GM19240 (cell line): ENCODE data around the gene HOXD13.

Experiments
- DNase-seq: peaks from one replicate; pipeline ENCODE4 v3.0.0; 2011; ENCODE audit warnings: low spot score; ENCODE audit not compliant: insufficient read length

Gene HOXD13

DNA sequence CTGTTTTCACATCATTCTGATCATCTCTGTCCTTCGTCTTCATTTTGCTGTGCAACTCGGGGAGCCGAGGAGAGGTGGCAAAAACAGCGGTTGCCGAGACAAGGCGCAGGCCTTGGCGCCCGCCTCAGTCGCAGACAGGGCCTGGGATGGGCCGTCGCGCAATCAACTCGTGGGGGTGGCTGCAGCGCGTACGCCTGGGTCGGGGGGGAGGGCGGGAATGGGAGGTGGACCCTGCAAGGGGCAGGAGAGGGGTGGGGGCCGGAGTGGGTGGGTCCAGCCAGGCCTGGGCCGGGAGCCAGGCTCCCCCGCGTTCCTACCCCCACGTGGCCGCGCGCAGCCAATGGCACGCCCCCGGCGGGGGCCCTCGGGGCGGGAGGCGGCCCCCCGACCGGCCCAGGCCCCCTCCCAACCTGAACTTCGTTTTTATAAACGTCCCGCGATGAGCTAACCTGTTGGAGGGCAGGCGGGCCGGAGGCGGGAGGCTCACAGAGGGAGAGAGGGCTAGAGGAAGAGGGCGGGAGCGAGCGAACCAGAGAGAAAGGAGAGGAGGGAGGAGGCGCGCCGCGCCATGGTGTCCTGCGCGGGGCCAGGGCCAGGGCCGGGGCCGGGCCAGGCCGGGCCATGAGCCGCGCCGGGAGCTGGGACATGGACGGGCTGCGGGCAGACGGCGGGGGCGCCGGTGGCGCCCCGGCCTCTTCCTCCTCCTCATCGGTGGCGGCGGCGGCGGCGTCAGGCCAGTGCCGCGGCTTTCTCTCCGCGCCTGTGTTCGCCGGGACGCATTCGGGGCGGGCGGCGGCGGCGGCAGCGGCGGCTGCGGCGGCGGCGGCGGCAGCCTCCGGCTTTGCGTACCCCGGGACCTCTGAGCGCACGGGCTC is at the start of gene HOXD13:
TSS of gene HOXD13 (plus strand) at position 452 of the 875 bp plus-strand sequence. CDS start at position 622, 170 bp downstream.
- no peak for DNase-seq

GRCh38 chr2:176056406-176056805 is 36.1 kb upstream of the HOXD13 start:
- no peak for DNase-seq

- DNase-seq, result no peak
These were observed 28.6 kb upstream of the HOXD13 start for GRCh38 chr2:176063958-176064357.

DNA sequence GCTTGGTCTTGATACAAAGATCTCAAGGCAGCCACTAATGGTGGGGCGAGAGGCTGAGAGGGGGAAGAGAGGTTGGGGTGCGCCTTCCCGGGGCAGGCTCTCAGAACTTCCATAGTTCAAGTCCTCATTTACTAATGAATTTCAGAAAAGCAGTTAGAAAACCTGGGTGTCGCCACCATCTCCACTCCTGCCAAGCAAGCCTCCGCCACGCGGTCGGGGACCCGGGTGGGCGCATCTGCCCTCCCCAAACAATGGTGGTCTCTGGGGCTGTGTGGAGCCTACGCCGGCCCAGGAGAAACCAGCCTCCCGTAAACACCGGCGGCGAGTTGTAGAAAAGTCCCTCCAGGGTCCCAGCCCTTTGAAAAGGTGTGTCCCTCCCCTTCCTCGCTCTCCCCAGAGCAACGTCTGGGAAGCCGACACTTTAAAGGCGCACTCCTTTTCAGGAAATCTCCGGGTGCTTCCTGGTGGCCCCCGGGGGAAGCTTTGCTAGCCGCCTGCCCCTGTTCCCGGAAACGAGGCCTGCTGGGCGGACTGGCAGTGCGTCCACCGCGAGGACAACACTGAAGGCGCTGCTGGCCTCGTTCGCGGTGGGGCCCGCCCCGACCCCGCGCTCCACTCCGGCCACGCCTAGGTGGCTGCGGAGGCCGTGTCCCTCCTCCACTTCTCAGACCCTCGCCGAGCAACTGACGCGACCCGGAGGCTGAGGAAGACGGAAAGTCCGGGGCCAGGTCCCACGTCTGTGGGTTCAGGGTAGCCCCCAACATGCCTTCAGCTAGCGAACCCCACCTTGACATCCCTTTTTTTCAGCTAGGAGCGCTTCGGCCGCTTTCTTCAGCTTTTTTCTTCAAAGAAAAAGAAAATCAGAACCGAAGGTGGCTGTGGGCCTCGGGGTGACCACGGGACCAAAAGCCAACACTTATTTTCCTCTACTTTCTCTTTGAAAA is 25.6 kb upstream of the HOXD13 start:
- DNase-seq, result no peak

- no peak for DNase-seq
These were observed 24.7 kb upstream of the HOXD13 start for GRCh38 chr2:176067589-176068418.

- DNase-seq, result no peak
These were observed 24.1 kb upstream of the HOXD13 start for GRCh38 chr2:176068419-176068832.

DNA sequence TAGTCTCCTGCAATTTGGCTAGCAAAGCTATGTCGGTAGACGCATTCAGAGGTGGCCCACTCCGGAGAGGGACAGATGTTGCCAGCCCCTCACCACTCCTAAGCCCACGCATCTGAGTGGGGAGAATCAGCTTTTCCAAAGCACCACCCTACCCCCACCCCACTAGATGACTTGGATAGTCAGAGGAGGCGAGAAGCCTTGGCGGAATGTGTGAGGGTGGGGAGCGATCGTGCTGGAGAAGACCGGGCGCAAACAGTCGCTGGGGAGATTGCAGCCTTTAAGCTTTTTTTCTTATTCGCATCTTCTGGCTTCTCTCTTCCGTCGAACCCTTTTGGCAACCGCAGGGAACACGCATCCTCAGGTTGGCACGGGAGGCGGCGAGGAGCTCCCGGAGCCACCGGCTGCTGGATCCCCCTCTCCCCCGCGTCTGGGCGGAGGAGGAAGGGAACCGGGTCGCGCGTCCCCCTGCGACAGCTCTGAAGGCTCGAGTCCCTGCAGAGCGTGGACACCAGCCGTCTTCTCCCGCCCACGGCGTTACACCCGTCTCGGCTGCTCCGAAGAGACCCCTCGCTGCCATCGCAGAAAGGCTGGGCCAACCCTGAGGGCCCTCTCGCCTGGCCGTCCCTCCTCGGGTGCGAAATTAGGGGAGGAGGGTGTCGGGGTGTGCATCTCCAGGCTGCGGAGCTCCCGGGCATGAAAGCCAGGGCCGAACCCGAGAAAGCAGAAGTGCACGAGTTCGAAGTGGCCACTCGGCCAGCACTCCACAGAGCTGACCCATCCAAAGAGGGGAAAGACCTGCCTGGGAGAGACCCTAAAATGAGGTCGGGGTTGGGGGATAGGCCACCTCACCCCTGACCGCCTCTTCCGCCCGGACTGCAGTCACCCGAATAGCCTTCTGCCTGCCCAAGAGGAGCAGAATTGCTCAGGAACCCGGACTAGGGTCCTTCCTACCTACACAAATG is 20.9 kb upstream of the HOXD13 start:
- no peak for DNase-seq

DNA sequence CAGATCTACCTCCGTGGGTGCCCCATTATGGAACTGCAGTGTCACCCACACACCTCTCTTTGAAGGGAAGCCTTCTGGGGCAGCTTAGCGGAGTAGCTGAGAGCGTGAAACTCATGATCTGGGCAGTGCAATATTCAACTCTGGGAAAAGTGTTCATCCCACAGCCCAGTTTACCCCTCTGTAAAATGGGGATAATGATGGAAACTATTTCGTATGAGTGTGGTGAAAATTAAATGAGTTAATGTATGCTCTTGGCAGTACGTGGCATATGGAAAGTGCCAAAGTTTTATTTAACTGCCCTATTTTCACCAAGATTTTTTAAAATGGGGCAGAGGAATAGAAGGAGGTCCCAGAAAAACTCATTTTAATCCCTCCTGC is 20.2 kb upstream of the HOXD13 start:
- no peak for DNase-seq

DNA sequence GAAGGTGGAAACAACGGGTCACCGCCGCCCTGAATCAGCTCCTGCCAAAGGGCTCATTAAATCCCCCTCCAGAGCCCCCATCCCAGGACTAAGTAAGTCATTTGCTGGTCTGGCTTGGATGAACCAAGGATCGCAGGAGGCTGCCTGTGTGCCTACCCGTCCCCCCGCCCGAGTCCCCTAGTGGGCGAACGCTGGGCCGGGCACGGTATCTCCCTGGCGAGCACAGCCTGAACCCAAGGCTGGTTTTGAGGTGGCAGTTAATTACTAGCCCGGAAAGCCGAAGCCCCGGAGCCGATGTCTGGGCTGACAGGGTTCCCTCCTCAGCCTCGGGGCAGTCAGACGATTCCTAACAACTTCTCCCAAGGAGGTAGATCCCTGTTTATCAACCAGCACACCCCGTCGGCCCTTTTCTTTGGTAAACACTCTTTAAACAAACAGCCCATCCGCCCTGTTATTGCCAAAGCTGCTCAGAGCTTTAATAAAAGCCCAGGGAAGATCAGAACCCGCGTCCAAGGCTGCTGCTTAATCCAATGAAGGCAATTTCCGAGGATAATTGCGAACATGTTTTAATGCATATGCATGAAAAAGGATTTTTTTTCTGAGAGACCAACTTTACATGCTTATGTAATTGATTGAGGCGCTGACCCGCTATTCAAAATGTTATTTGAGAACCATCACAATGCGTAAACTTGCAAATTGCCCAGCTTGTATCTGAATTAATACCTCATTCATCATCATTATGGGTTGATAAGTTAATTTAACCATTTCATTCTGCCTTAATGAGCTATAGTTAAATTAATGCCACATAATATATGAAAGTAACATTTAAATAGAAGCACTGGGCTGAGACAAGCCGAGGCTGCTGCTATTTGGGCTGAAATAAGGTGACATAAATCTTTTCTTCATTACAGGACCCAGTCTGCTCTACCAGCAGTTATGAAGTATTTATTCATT is 19.3 kb upstream of the HOXD13 start:
- no peak for DNase-seq

DNA sequence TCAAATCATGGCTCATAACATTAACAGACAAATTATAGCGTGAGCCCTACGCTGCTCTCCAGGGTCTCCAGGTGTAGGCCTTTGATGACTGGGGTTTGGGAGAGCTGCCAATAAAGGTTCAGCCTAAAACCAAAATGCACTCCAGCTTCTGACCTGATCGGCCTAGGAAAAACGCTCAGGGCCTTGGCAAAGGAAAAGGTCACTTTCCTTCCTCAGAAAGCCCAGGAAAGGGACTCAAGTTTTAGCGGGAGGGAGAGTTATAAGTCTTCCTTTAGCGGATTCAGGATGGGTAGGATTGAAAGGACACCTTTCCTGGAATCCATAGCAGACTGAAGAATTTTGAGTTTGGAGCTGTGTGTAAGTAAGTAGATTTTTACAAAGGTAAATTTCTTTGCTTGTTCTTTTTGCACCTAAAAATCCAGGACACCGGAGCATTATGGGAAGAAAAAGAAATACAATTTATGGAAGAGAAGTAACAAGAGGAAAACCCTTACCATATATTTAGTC is 17.5 kb upstream of the HOXD13 start:
- no peak for DNase-seq

GRCh38 chr2:176075481-176075880 is 17.0 kb upstream of the HOXD13 start:
- DNase-seq, result no peak

DNA sequence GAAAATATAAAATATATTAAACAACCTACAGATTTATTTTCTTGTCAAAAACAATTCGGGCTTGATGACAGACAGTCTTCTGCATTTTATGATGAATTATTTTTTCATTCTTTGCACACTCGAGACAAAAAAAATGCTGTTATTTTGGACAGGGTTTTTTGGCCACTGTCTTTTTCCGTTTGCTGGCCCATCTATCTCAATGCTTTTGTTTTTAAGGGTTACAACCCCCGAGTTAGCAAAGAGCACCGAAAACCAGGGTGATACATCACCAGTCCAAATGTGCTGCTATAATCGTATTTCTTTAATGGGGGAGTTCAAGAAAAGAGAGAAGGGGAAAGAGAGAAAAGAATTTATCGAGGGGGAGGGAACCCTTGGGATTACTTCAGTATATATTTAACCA is 16.5 kb upstream of the HOXD13 start:
- DNase-seq, result no peak

DNA sequence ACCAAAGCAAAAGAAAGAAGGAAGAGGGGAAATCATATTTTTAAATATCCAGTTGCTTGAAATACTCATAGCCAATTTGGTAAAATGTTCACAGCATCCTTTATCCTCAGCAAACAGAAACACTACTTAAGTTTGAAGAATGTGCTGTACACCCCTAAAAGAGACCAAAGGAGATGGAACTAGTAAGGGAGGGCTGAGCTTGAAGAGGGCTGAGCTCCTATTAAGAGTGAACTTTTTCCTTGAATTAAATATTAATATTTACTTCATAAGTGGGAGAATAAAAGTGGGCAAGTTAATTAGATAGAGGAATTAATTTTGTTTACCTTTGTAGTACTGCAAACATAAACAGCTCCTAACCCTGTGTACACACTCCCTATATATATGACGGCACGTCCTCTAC is 15.7 kb upstream of the HOXD13 start:
- DNase-seq, result no peak

GRCh38 chr2:176078541-176079284 is 13.8 kb upstream of the HOXD13 start:
- DNase-seq, result no peak

DNA sequence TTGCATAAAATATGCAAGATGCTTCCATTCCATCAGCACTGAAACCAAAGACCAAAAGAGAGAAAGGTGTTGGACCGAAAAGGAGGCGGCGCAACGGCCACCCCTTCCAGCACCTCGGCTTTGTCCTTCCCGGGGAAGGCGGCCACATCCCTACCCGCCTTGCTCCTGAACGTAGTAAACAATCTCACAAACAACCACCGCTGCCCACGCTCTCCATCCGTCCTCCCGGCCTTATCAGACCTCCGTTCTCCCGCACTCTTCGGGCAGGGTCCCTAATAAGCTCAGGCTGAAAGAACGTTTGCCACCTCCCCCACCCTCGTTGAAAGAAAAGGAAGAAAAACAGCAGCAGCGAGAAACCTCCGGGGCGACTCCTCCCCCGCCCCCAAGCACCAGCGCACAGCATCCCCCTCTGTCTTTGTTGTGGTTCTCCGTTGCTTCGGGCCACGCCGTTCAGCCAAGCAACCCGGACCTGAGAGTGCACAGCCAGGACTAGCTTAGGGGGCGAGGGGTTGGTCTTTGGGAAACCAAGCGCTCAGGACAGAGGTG is 13.2 kb upstream of the HOXD13 start:
- no peak for DNase-seq

DNA sequence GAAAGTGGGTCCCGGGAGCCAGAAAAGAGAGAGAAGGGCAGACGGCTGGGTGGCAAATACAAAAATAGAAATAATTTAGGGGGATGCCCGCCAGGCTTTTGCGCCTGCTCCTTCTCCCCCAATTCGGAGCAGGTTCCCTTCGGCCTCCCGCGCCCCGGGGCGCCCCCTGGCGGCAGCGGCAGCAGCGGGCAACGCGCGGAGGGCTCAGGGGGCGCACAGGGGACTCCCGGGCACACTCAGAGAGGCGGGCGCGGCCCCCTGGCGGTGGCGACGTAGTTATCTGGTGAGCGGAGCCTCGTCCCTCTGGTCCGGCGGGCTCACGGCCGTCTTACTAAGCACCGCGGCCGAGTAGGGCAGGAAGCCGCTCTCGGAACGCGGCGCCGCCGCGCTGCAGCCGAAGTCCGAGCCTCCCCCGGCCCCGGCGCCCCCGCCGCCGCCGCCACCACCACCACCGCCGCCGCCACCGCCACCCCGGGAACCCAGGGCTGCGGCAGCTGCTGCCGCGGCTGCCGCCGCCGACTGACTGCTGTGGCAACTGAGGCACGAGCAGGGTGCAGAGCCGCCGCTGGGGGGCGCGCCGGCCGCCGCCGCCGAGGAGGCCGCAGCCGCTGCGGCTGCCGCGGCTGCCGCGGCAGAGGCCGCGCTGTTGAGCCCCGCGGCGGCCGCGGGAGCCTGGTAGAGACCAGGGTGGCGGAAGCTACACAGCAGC is 12.5 kb upstream of the HOXD13 start:
- no peak for DNase-seq
